Mucosa of stomach (tissue), 1 donor: ENCODE results near the gene PPM1M.
A peak's percentile ranks its signal among the peaks of the same experiment; 100 is the strongest.
"Not testable (repeated sequence)": the region's sequence is repeated elsewhere in the genome, so short reads cannot be mapped to it uniquely, and the experiment has no call there.

Source experiments
- H3K27me3 ChIP-seq: one replicate; pipeline ENCODE4 v1.7.0; 2013; ENCODE audit warnings: mild to moderate bottlenecking, low read length; ENCODE audit not compliant: control insufficient read depth, insufficient read depth
- H3K36me3 ChIP-seq: one replicate; pipeline ENCODE4 v1.7.0; 2013; ENCODE audit warnings: low read length; ENCODE audit not compliant: control insufficient read depth, insufficient read depth
- H3K4me1 ChIP-seq: one replicate; pipeline ENCODE4 v1.7.0; 2013; ENCODE audit warnings: mild to moderate bottlenecking, low read length; ENCODE audit not compliant: control insufficient read depth, insufficient read depth
- H3K4me3 ChIP-seq: one replicate; pipeline ENCODE4 v1.7.0; 2013; ENCODE audit warnings: low read length
- H3K9ac ChIP-seq: one replicate; pipeline ENCODE4 v1.7.0; 2013; ENCODE audit warnings: mild to moderate bottlenecking, low read length, moderate library complexity
- H3K9me3 ChIP-seq: one replicate; pipeline ENCODE4 v1.7.0; 2013; ENCODE audit warnings: mild to moderate bottlenecking, low read length, moderate library complexity; ENCODE audit not compliant: control insufficient read depth
- donor health status: Pancreatic carcinoma.

PPM1M gene

GRCh38 chr3:52257911-52258310 is 12.4 kb downstream of the PPM1M start:
- Histone ChIP-seq H3K27me3 (no peaks in the 10 kb centered on the region), H3K36me3 (peaks cover 28% of the 10 kb centered on the region), H3K4me1 (no peaks in the 10 kb centered on the region), H3K9me3 (no peaks in the 10 kb centered on the region), H3K9ac (no peak overlapping the region), H3K4me3 (no peak overlapping the region)

- H3K4me3 ChIP-seq: no peak overlapping the region
- H3K9ac ChIP-seq: no peak overlapping the region
- H3K36me3 ChIP-seq: peaks cover 31% of the 10 kb centered on the region
- H3K4me1 ChIP-seq: no peaks in the 10 kb centered on the region
- H3K27me3 ChIP-seq: no peaks in the 10 kb centered on the region
- H3K9me3 ChIP-seq: no peaks in the 10 kb centered on the region
These were observed 13.5 kb downstream of the PPM1M start for GRCh38 chr3:52259035-52259434.

GRCh38 chr3:52259448-52259847 is 13.9 kb downstream of the PPM1M start:
- Histone ChIP-seq H3K9ac (no peak overlapping the region), H3K4me3 (no peak overlapping the region), H3K27me3 (no peaks in the 10 kb centered on the region), H3K4me1 (no peaks in the 10 kb centered on the region), H3K9me3 (no peaks in the 10 kb centered on the region), H3K36me3 (peaks cover 31% of the 10 kb centered on the region)

GRCh38 chr3:52262447-52262846 is 16.9 kb downstream of the PPM1M start:
- Histone ChIP-seq H3K4me3 (no peak overlapping the region), H3K9me3 (no peaks in the 10 kb centered on the region), H3K9ac (no peak overlapping the region), H3K4me1 (no peaks in the 10 kb centered on the region), H3K27me3 (no peaks in the 10 kb centered on the region), H3K36me3 (peaks cover 25% of the 10 kb centered on the region)

GRCh38 chr3:52265387-52265786 is 19.8 kb downstream of the PPM1M start:
- peaks cover 14% of the 10 kb centered on the region for H3K36me3 ChIP-seq
- no peak overlapping the region for H3K9ac ChIP-seq
- H3K27me3 ChIP-seq: no peaks in the 10 kb centered on the region
- no peak overlapping the region for H3K4me3 ChIP-seq
- no peaks in the 10 kb centered on the region for H3K4me1 ChIP-seq
- H3K9me3 ChIP-seq: no peaks in the 10 kb centered on the region

- no peaks in the 10 kb centered on the region for H3K9me3 ChIP-seq
- no peak overlapping the region for H3K4me3 ChIP-seq
- no peak overlapping the region for H3K9ac ChIP-seq
- peaks cover 5% of the 10 kb centered on the region for H3K4me1 ChIP-seq
- H3K36me3 ChIP-seq: peaks cover 2% of the 10 kb centered on the region
- H3K27me3 ChIP-seq: no peaks in the 10 kb centered on the region
These were observed 22.5 kb downstream of the PPM1M start for GRCh38 chr3:52268036-52268435.

- H3K27me3 ChIP-seq: no peaks in the 10 kb centered on the region
- no peaks in the 10 kb centered on the region for H3K9me3 ChIP-seq
- peaks cover 5% of the 10 kb centered on the region for H3K4me1 ChIP-seq
- no peak overlapping the region for H3K9ac ChIP-seq
- H3K36me3 ChIP-seq: no peaks in the 10 kb centered on the region
- no peak overlapping the region for H3K4me3 ChIP-seq
These were observed 24.2 kb downstream of the PPM1M start for GRCh38 chr3:52269776-52270175.

- H3K9ac ChIP-seq: no peak overlapping the region
- H3K36me3 ChIP-seq: no peaks in the 10 kb centered on the region
- H3K4me3 ChIP-seq: no peak overlapping the region
- H3K4me1 ChIP-seq: peaks cover 5% of the 10 kb centered on the region
- H3K9me3 ChIP-seq: no peaks in the 10 kb centered on the region
- H3K27me3 ChIP-seq: no peaks in the 10 kb centered on the region
These were observed 24.7 kb downstream of the PPM1M start for GRCh38 chr3:52270252-52270754.

GRCh38 chr3:52272172-52272571 is 26.6 kb downstream of the PPM1M start:
- H3K27me3 ChIP-seq, H3K4me3 ChIP-seq, H3K36me3 ChIP-seq, H3K9ac ChIP-seq, H3K9me3 ChIP-seq, H3K4me1 ChIP-seq: not testable (repeated sequence)

- Histone ChIP-seq H3K27me3 (no peaks in the 10 kb centered on the region), H3K4me3 (no peak overlapping the region), H3K4me1 (peaks cover 9% of the 10 kb centered on the region), H3K9me3 (no peaks in the 10 kb centered on the region), H3K9ac (no peak overlapping the region), H3K36me3 (no peaks in the 10 kb centered on the region)
These were observed 27.3 kb downstream of the PPM1M start for GRCh38 chr3:52272831-52273230.

- H3K27me3 ChIP-seq, H3K36me3 ChIP-seq, H3K4me3 ChIP-seq, H3K9me3 ChIP-seq, H3K9ac ChIP-seq: not testable (repeated sequence)
- H3K4me1 ChIP-seq: peaks cover 16% of the 10 kb centered on the region
These were observed 29.2 kb downstream of the PPM1M start for GRCh38 chr3:52274781-52275180.

GRCh38 chr3:52277071-52277964 is 31.8 kb downstream of the PPM1M start:
- Histone ChIP-seq H3K4me1 (peaks cover 18% of the 10 kb centered on the region), H3K36me3 (no peaks in the 10 kb centered on the region), H3K9ac (peak overlapping the region; percentile 91), H3K27me3 (no peaks in the 10 kb centered on the region), H3K4me3 (peak overlapping the region; percentile 57), H3K9me3 (no peaks in the 10 kb centered on the region)
